Measurements from ENCODE around the gene KLHL7.

- no peak for TF ChIP-seq CTCF (IDR thresholded peaks at IDR 0.05; ENCODE audit: borderline replicate concordance, extremely low read depth, low read length, poor library complexity, severe bottlenecking)
- no peak for TF ChIP-seq EZH2 (IDR thresholded peaks at IDR 0.05; ENCODE audit: borderline replicate concordance, low read depth, low read length, severe bottlenecking)
Measured at GRCh38 chr7:23108995-23109394, 3.4 kb downstream of the KLHL7 start.

All from DND-41 (cell line).